Left lung (tissue), 10 donors: ENCODE data around the gene WDR18. TPM values are rescaled to one million over a fixed set of nuclear protein-coding genes. Genes with fewer than 3 reads are reported as not detected.

Experiments
- ATAC-seq: fragments of 200-7000 bp; cut with Tn5 transposase; one replicate; pipeline ENCODE4 v1.9.1; 2020; ENCODE audit warnings: moderate library complexity
- DNase-seq, 4 donors: peaks; one replicate each; pipeline ENCODE4 v3.0.0-alpha.2; 2013 to 2020
- H3K27ac ChIP-seq, 2 donors: fragments of 200-600 bp; sonication (generic) in 1 of 2; one replicate each; pipeline versions ENCODE4 v1.5.0 to v1.8.0; 2020 to 2021
- H3K27me3 ChIP-seq, 2 donors: fragments of 200-600 bp; sonication (generic) in 1 of 2; one replicate each; pipeline versions ENCODE4 v1.5.0 to v1.8.0; 2020 to 2021
- H3K36me3 ChIP-seq, 2 donors: fragments of 200-600 bp; sonication (generic) in 1 of 2; one replicate each; pipeline versions ENCODE4 v1.5.0 to v1.8.0; 2020 to 2021
- H3K4me1 ChIP-seq, 2 donors: fragments of 200-600 bp; one replicate each; pipeline ENCODE4 v1.8.0; 2021
- H3K4me3 ChIP-seq, 2 donors: fragments of 200-600 bp; sonication (generic) in 1 of 2; one replicate each; pipeline versions ENCODE4 v1.5.0 to v1.8.0; 2020 to 2021; ENCODE audit warnings: mild to moderate bottlenecking in 1 of 2
- H3K9me3 ChIP-seq, 2 donors: fragments of 200-600 bp; sonication (generic) in 1 of 2; one replicate each; pipeline versions ENCODE4 v1.5.0 to v1.8.0; 2020 to 2021
- intact Hi-C, 2 donors: fragments of 100-400 bp; cut with DNase I; formaldehyde crosslinking; loops; one replicate each; pipeline versions ENCODE4 v1.11.2 to v1.14.2; 2022
- polyA plus RNA-seq, 6 donors: library from polyadenylated mRNA; unstranded; fragments of 120-200 nt; gene quantifications; one replicate each; pipeline ENCODE4 v1.2.1, GENCODE V29; 2013; ENCODE audit not compliant: insufficient read length in 6 of 6
- total RNA-seq, 2 donors: library from RNA; stranded (reverse); fragmentation: NEBNext Ultra II Directional; extraction: Animal tissue kit (Norgen Biotek cat#: 25700); gene quantifications; one replicate each; pipeline ENCODE4 v1.2.1, GENCODE V29; 2021
- TF ChIP-seq, protein P1 (sequence below), 2 donors: fragments of 200-600 bp; sonication (generic) in 1 of 2; IDR thresholded peaks; one replicate each; pipeline versions ENCODE4 v1.5.0 to v1.8.0; 2021; ENCODE audit warnings: antibody characterized with exemption in 2 of 2
- donor health status: DM: no; HTN: yes; CAD: no.
- donor health status: DM: no; HTN: no; CAD: no.

The WDR18 gene
- total and polyA plus RNA-seq, 8 donors = 26.6 to 40.7 (median 35.4) TPM

DNA sequence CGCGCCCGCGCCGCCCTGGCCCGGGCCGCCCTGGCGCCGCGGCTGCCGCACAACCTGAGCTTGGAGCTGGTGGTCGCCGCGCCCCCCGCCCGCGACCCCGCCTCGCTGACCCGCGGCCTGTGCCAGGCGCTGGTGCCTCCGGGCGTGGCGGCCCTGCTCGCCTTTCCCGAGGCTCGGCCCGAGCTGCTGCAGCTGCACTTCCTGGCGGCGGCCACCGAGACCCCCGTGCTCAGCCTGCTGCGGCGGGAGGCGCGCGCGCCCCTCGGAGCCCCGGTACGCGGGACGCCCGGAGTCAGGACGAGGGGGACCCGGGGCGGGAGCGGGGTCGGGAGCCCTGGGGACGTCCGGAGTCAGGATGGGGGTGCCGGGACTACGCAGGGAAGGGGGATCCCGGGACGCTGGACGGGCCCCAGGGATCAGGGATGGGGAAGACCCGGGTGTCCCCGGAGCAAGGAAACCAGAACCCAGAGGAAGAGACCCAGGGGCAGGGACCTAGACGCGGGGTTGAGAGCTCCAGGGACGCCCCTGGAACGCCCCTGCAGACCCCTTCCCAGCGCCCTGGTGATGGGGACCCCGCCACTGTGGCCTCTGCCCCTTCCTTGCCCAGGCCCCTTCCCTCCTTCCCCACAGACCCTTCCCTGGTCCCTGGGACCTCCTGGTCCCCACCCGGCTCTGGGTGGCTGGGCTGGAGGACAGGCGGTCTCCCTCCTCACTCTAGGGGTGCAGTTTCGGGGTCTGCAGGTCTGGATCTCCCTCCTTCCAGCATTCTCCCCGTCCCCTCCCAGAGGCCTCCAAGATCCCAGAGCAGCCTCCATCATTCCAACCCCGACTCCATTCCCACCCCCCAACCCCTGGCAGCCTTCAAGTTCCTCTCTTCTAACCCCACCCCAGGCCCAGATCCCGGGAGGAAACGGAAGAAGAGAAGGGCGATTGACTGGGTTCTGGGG, 16.7 kb downstream of the WDR18 start:
- intact Hi-C loops = no loop called here
- ATAC-seq = no peak
- Histone ChIP-seq H3K4me1 (peaks cover 0 to 24% of the 10 kb centered on the region in 2 donors), H3K4me3 (no peak overlapping the region), H3K36me3 (no peaks in the 10 kb centered on the region), H3K27me3 (peaks cover 53 to 84% of the 10 kb centered on the region in 2 donors), H3K9me3 (no peaks in the 10 kb centered on the region), H3K27ac (no peak overlapping the region)
- DNase-seq = peak in 1 of 4 donors; percentile 75
- TF ChIP-seq, protein P1, sequence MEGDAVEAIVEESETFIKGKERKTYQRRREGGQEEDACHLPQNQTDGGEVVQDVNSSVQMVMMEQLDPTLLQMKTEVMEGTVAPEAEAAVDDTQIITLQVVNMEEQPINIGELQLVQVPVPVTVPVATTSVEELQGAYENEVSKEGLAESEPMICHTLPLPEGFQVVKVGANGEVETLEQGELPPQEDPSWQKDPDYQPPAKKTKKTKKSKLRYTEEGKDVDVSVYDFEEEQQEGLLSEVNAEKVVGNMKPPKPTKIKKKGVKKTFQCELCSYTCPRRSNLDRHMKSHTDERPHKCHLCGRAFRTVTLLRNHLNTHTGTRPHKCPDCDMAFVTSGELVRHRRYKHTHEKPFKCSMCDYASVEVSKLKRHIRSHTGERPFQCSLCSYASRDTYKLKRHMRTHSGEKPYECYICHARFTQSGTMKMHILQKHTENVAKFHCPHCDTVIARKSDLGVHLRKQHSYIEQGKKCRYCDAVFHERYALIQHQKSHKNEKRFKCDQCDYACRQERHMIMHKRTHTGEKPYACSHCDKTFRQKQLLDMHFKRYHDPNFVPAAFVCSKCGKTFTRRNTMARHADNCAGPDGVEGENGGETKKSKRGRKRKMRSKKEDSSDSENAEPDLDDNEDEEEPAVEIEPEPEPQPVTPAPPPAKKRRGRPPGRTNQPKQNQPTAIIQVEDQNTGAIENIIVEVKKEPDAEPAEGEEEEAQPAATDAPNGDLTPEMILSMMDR (IDR thresholded peaks at IDR 0.05) = no peak

- Histone ChIP-seq H3K27me3 (peaks cover 46 to 76% of the 10 kb centered on the region in 2 donors), H3K36me3 (no peaks in the 10 kb centered on the region), H3K4me3 (no peak overlapping the region), H3K9me3 (no peaks in the 10 kb centered on the region), H3K4me1 (peaks cover 0 to 21% of the 10 kb centered on the region in 2 donors), H3K27ac (no peak overlapping the region)
- ATAC-seq (peak; percentile 85), DNase-seq (peak in 2 of 4 donors; percentile 60 to 95)
- TF ChIP-seq, protein P1 (IDR thresholded peaks at IDR 0.05) = peak; percentile 93 to 97
- intact Hi-C loops = no loop called here
Observed at GRCh38 chr19:1001538-1002166, 17.5 kb downstream of the WDR18 start.

- peaks cover 36 to 67% of the 10 kb centered on the region in 2 donors for H3K27me3 ChIP-seq
- intact Hi-C loops = no loop called here
- TF ChIP-seq, protein P1 (IDR thresholded peaks at IDR 0.05) = no peak
Observed at GRCh38 chr19:1002600-1002999, 18.5 kb downstream of the WDR18 start.

GRCh38 chr19:1003283-1003682, 19.1 kb downstream of the WDR18 start:
- Histone ChIP-seq H3K27me3 (peaks cover 29 to 60% of the 10 kb centered on the region in 2 donors), H3K36me3 (peaks cover 0 to 14% of the 10 kb centered on the region in 2 donors), H3K4me3 (no peak overlapping the region), H3K9me3 (no peaks in the 10 kb centered on the region), H3K4me1 (peaks cover 0 to 21% of the 10 kb centered on the region in 2 donors), H3K27ac (no peak overlapping the region)
- intact Hi-C loops = no loop called here
- no peak for DNase-seq
- TF ChIP-seq, protein P1 (IDR thresholded peaks at IDR 0.05) = no peak
- no peak for ATAC-seq

More at GRCh38 chr19:1002600-1002999, 18.5 kb downstream of the WDR18 start:
- Histone ChIP-seq H3K27ac (no peak overlapping the region), H3K4me3 (no peak overlapping the region), H3K4me1 (peaks cover 0 to 21% of the 10 kb centered on the region in 2 donors), H3K36me3 (peaks cover 0 to 7% of the 10 kb centered on the region in 2 donors), H3K9me3 (no peaks in the 10 kb centered on the region)
- ATAC-seq = no peak
- DNase-seq = no peak
